HL-60/S4 treated with phorbol 12-myristate 13-acetate at 8.2 ng/mL for 4 days and 3 days (cell line): ENCODE measurements around the gene NFYB.

Experiments
- in situ Hi-C: fragments of 300-500 bp; cut with MboI; formaldehyde crosslinking; loops from 2 replicates; pipeline ENCODE4 v1.15.0; 2022; ENCODE audit warnings: low sequenced_read_pairs

Gene NFYB

DNA sequence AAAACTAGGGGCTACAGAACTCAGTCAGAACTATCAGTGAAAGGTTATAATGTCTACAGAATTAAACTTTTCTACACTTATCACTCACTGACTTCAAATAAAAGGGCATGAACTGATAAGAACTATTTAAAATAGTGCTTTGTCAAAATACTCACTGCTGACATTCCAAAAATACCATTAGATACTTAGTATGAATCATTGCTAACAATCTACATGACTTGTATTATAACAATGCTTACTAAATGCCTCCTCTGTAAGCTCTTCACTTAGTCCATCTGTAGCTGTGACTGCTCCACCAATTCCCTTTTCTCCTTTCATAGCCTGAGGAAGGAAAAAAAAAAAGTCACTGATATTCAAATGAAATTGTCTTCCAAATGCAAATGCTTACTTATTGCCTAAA, 17.0 kb downstream of the NFYB start:
- in situ Hi-C loops = loop anchor here (25.0 kb wide), 1 partner anchor 234 kb away; no protein-coding TSS in a partner anchor

DNA sequence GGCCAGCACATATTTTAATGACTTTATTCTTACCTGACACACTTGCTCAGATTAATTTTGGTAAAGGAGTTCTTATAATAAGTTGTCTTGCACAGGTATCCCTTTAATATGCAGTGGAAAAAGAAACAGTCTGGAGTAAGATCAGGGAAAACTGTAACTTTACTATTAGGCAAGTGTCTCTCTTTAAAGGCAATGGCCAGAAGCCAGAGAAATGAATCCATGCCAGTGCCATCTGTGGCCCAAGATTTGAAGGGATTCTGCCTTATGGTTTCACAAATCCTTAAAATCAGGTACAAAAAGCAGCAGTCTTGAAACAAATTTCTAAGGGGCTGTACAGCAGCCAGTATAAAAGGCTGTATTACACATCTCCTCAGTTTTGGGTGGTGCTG, 22.4 kb downstream of the NFYB start:
- in situ Hi-C loops = loop anchor here (25.0 kb wide), 1 partner anchor 228 kb away; no protein-coding TSS in a partner anchor

GRCh38 chr12:104114834-104115586, 23.0 kb downstream of the NFYB start:
- in situ Hi-C loops = loop anchor here (25.0 kb wide), 1 partner anchor 228 kb away; no protein-coding TSS in a partner anchor

GRCh38 chr12:104109446-104110271, 28.4 kb downstream of the NFYB start:
- in situ Hi-C loops = loop anchor here (25.0 kb wide), 1 partner anchor 222 kb away; no protein-coding TSS in a partner anchor

GRCh38 chr12:104108755-104109445, 29.1 kb downstream of the NFYB start:
- in situ Hi-C loops = loop anchor here (25.0 kb wide), 1 partner anchor 222 kb away; no protein-coding TSS in a partner anchor

DNA sequence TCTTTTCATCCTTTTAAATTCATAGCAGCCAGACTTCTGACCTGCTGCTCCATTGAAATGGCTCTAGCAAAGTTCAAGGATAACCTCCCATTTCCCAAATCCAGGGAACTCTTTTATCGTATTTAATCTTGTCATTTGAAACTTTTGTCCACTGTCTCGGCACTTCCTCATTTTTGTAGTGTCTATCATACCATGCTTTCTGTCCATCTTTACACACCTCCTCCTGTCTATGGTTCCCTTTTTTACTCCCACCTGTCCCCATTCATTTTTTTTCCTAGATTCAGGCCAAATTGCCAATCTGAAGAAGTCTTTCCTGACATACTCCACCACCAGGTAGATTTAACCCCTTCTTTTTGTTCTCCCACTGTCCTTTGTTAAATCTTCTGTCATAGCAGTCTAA, 31.0 kb downstream of the NFYB start:
- in situ Hi-C loops = loop anchor here (25.0 kb wide), 1 partner anchor 220 kb away; no protein-coding TSS in a partner anchor

GRCh38 chr12:104105461-104105860, 32.5 kb downstream of the NFYB start:
- in situ Hi-C loops = loop anchor here (25.0 kb wide), 1 partner anchor 218 kb away; no protein-coding TSS in a partner anchor

GRCh38 chr12:104097954-104098353, 40.1 kb downstream of the NFYB start:
- in situ Hi-C loops = no loop called here

- in situ Hi-C loops = no loop called here
Observed at GRCh38 chr12:104095289-104095688, 42.7 kb downstream of the NFYB start.

GRCh38 chr12:104094284-104094683, 43.7 kb downstream of the NFYB start:
- in situ Hi-C loops = no loop called here

DNA sequence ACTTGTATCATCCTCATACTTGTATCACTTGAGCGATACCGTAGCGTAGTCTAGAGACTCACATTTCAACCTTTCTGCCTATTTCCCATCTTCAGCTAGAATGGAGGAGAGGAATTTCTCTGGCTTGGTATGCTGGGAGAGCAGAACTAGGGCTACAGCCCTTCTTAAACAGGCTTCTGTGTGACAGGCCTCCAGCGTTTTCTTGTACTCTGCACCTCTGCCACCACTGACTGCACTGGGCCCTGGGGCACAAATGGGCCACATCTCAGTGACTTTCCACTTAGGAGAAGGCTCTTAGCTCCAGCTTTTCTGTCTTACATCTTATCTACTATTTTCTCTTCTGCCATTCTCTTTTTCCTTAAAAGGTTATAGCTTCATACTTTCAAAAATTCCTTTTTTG, 46.9 kb downstream of the NFYB start:
- in situ Hi-C loops = no loop called here

DNA sequence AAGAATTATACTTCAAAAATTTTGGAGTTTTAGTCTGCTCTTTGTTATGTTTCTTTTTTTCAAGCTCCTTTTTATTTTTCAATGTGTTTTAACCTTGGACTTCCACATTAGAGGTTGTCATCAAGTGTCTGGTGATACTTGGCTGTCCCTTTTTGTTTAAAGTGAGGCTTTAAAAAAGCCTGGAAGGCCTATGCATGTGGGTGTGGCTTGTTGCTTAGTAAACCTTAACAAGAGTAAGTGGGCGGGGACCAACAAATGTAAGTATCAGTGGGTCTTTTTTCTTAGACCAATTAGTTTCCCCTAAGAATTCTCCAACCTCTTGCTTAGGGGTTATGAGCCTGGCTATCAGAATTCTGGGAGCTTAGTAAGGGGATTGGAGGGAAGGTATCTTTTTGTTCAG, 47.3 kb downstream of the NFYB start:
- in situ Hi-C loops = no loop called here

GRCh38 chr12:104083769-104084475, 54.1 kb downstream of the NFYB start:
- in situ Hi-C loops = no loop called here

GRCh38 chr12:104080764-104081163, 57.2 kb downstream of the NFYB start:
- in situ Hi-C loops = no loop called here

DNA sequence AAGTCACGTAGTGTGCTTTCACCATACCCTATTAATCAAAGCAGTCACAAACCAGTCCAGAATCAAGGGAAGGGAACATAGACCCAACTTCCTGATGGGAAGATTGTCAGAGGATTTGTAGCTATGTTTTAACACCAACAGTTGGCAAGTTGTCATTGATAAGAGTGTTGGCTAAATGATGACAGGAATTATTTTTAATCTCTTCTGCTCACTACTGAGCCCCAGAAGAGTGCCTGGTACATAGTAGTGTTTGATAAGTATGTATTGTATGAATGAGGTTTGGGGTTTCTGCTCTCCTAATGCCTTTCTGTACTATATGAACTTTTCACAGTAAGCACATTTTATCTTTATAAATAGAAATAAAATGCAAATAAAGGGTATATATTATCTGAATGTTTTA, 59.0 kb downstream of the NFYB start:
- in situ Hi-C loops = no loop called here

- in situ Hi-C loops = no loop called here
Observed at GRCh38 chr12:104073699-104074098, 64.3 kb downstream of the NFYB start.

GRCh38 chr12:104072099-104072498, 65.9 kb downstream of the NFYB start:
- in situ Hi-C loops = no loop called here
